B cell (primary cell): ENCODE measurements around the gene FOXO3. TPM values are rescaled to one million over a fixed set of nuclear protein-coding genes. Genes with fewer than 3 reads are reported as not detected.
"Not testable (repeated sequence)": the region's sequence is repeated elsewhere in the genome, so short reads cannot be mapped to it uniquely, and the experiment has no call there.

Experiments used
- ATAC-seq: fragments of 200-7000 bp; cut with Tn5 transposase; one replicate; pipeline ENCODE4 v1.10.0; 2021; ENCODE audit warnings: low read depth, mild to moderate bottlenecking, moderate number of reproducible peaks, moderate library complexity
- CTCF ChIA-PET: fragments of 350-600 bp; sonication (Branson Sonifier 250); formaldehyde crosslinking; loops from one replicate; lab custom pipeline; 2021; ENCODE audit warnings: antibody characterized with exemption, inconsistent platforms; lab: Charles Lee
- POLR2A ChIA-PET: fragments of 350-600 bp; sonication (Branson Sonifier 250); formaldehyde crosslinking; loops from one replicate; lab custom pipeline; 2021; ENCODE audit warnings: antibody characterized with exemption; lab: Charles Lee
- DNase-seq: peaks from one replicate; pipeline ENCODE4 v3.0.0; 2013
- H2AFZ ChIP-seq: 2 replicates; pipeline ENCODE4 v1.6.1; 2012; ENCODE audit warnings: mild to moderate bottlenecking, low read depth, low read length; ENCODE audit not compliant: insufficient read depth, poor library complexity, severe bottlenecking
- H3K27ac ChIP-seq, 2 donors: 1 replicate in 1 of 2; 2 replicates in 1 of 2; pipeline ENCODE4 v1.5.1; 2012 to 2013; ENCODE audit warnings: low read length in 2 of 2, mild to moderate bottlenecking in 2 of 2, moderate library complexity in 1 of 2
- H3K27me3 ChIP-seq, 4 experiments: fragments of 200-600 bp in 1 of 4; sonication (generic) in 1 of 4; replicated peaks in 1 of 4; 1 replicate in 2 of 4; 2 replicates in 2 of 4; pipeline versions ENCODE4 v1.6.1 to v1.7.0; 2013 to 2016; ENCODE audit warnings: low read length in 3 of 4, mild to moderate bottlenecking in 2 of 4, mixed read lengths in 1 of 4, moderate library complexity in 1 of 4; ENCODE audit not compliant: insufficient read depth in 4 of 4, control insufficient read depth in 3 of 4; ENCODE audit errors: control extremely low read depth in 1 of 4
- H3K36me3 ChIP-seq, 2 experiments: replicated peaks in 1 of 2; 1 replicate in 1 of 2; 2 replicates in 1 of 2; pipeline versions ENCODE4 v1.6.1 to v1.7.1; 2013; ENCODE audit warnings: low read length in 1 of 2; ENCODE audit not compliant: insufficient read depth in 2 of 2, control insufficient read depth in 1 of 2; ENCODE audit errors: control extremely low read depth in 1 of 2, extremely low read depth in 1 of 2
- H3K4me1 ChIP-seq, 2 donors: fragments of 200-600 bp in 1 of 2; sonication (generic) in 1 of 2; 1 replicate in 1 of 2; 2 replicates in 1 of 2; pipeline versions ENCODE4 v1.5.1 to v1.6.1; 2013 to 2017; ENCODE audit warnings: low read length in 2 of 2; ENCODE audit not compliant: control insufficient read depth in 2 of 2, insufficient read depth in 2 of 2
- H3K4me2 ChIP-seq: replicated peaks from 2 replicates; pipeline ENCODE3; 2012; ENCODE audit warnings: mild to moderate bottlenecking, low read depth, low read length; ENCODE audit not compliant: poor library complexity, severe bottlenecking
- H3K4me3 ChIP-seq, 5 experiments: fragments of 200-600 bp in 1 of 5; sonication (generic) in 1 of 5; 1 replicate in 3 of 5; 2 replicates in 2 of 5; pipeline versions ENCODE4 v1.5.1 to v1.7.0; 2011 to 2016; ENCODE audit warnings: low read length in 4 of 5, mild to moderate bottlenecking in 4 of 5, low read depth in 2 of 5, control low read depth in 1 of 5, moderate library complexity in 1 of 5; ENCODE audit not compliant: insufficient read depth in 1 of 5; ENCODE audit errors: control extremely low read depth in 1 of 5, extremely low read depth in 1 of 5
- H3K79me2 ChIP-seq: fragments of 200-600 bp; sonication (generic); one replicate; pipeline ENCODE4 v1.6.0; 2016; ENCODE audit warnings: low read length; ENCODE audit not compliant: control insufficient read depth, insufficient read depth
- H3K9ac ChIP-seq: fragments of 200-600 bp; sonication (generic); 2 replicates; pipeline ENCODE4 v1.6.1; 2017; ENCODE audit warnings: mild to moderate bottlenecking, low read length, moderate library complexity
- H3K9me3 ChIP-seq, 3 donors: one replicate each; pipeline versions ENCODE4 v1.6.1 to v1.7.1; 2013; ENCODE audit warnings: low read length in 2 of 3; ENCODE audit not compliant: control insufficient read depth in 2 of 3, insufficient read depth in 1 of 3; ENCODE audit errors: control extremely low read depth in 1 of 3
- H4K20me1 ChIP-seq: 2 replicates; pipeline ENCODE4 v1.6.0; 2012; ENCODE audit warnings: mild to moderate bottlenecking, low read length; ENCODE audit not compliant: insufficient read depth, control insufficient read depth, poor library complexity, severe bottlenecking
- H3K27ac Mint-ChIP-seq: one replicate; pipeline ENCODE4 v1.8.0; 2021; ENCODE audit warnings: mixed read lengths
- H3K27me3 Mint-ChIP-seq: one replicate; pipeline ENCODE4 v1.8.0; 2021; ENCODE audit warnings: mixed read lengths
- H3K4me1 Mint-ChIP-seq: one replicate; pipeline ENCODE4 v1.8.0; 2021; ENCODE audit warnings: mixed read lengths
- H3K4me3 Mint-ChIP-seq: one replicate; pipeline ENCODE4 v1.8.0; 2021; ENCODE audit warnings: mixed read lengths
- H3K9me3 Mint-ChIP-seq: one replicate; pipeline ENCODE4 v1.8.0; 2022; ENCODE audit warnings: mixed read lengths; ENCODE audit not compliant: insufficient read depth
- CTCF ChIP-seq: fragments of 200-600 bp; IDR thresholded peaks from one replicate; pipeline ENCODE4 v1.8.0; 2022; ENCODE audit warnings: antibody characterized with exemption, mild to moderate bottlenecking
- EZH2 ChIP-seq: IDR thresholded peaks from 2 replicates; pipeline ENCODE4 v1.6.1; 2012; ENCODE audit warnings: borderline replicate concordance, low read depth, mild to moderate bottlenecking, moderate library complexity, low read length; ENCODE audit not compliant: insufficient read depth, poor library complexity, severe bottlenecking
- WGBS: methylation state at CpG from one replicate; pipeline ENCODE4 v1.1.5; 2013; ENCODE audit warnings: missing lambda C conversion rate; ENCODE audit not compliant: insufficient coverage; 5-methylcytosine and 5-hydroxymethylcytosine counted together
- intact Hi-C: fragments of 100-400 bp; cut with micrococcal nuclease; formaldehyde crosslinking; loops from one replicate; pipeline ENCODE4 v1.10.0; 2022
- polyA plus RNA-seq: library from polyadenylated mRNA; depleted of rRNA; stranded (reverse); fragments of >200 nt; gene quantifications from 2 replicates; pipeline ENCODE4 v1.2.3, GENCODE V29; 2012
- total RNA-seq, 2 donors: library from RNA; stranded (reverse); fragments of 120-200 nt in 1 of 2; gene quantifications; 1 replicate in 1 of 2; 2 replicates in 1 of 2; pipeline versions ENCODE4 v1.2.3 to v1.2.4, GENCODE V29; 2013 to 2022

Gene FOXO3
- total and polyA plus RNA-seq, 2 donors (not counting 1 experiment from before 2014, with no cell fraction given), result 6.0 to 16.9 TPM

GRCh38 chr6:108677357-108677756, 116.6 kb downstream of the FOXO3 start:
- H3K36me3 ChIP-seq, result peaks cover 2 to 12% of the 10 kb centered on the region in 2 experiments
- H3K9ac ChIP-seq, result no peak overlapping the region
- no peak overlapping the region for H3K27ac ChIP-seq
- H4K20me1 ChIP-seq, result no peaks in the 10 kb centered on the region
- H3K4me3 ChIP-seq, result no peak overlapping the region
- peaks cover 0 to 3% of the 10 kb centered on the region in 2 donors for H3K4me1 ChIP-seq
- DNase-seq (no peak), ATAC-seq (no peak)
- H2AFZ ChIP-seq, result no peak overlapping the region
- H3K79me2 ChIP-seq, result peaks cover 4% of the 10 kb centered on the region
- H3K4me2 ChIP-seq, result no peak overlapping the region
- H3K27me3 Mint-ChIP-seq, result no peaks in the 10 kb centered on the region
- WGBS, result 70% methylated on average over 2 of the region's 3 CpGs
- no peak overlapping the region for H3K4me3 Mint-ChIP-seq
- ChIA-PET CTCF (no interaction called here), POLR2A (no interaction called here)
- H3K9me3 Mint-ChIP-seq, result no peaks in the 10 kb centered on the region
- no peak for TF ChIP-seq EZH2
- no peak for TF ChIP-seq CTCF
- H3K4me1 Mint-ChIP-seq, result peaks cover 9% of the 10 kb centered on the region
- no peaks in the 10 kb centered on the region for H3K27me3 ChIP-seq
- H3K9me3 ChIP-seq, result no peaks in the 10 kb centered on the region
- intact Hi-C loops, result no loop called here
- H3K27ac Mint-ChIP-seq, result no peak overlapping the region

GRCh38 chr6:108677894-108678293, 117.2 kb downstream of the FOXO3 start:
- ChIA-PET POLR2A (interaction anchor here (0.7 kb wide), 1 partner anchor 81 kb away, joined by 4 read pairs; no protein-coding TSS in a partner anchor), CTCF (no interaction called here)
- DNase-seq (no peak), ATAC-seq (no peak)
- Histone ChIP-seq H3K27ac (no peak overlapping the region), H3K9me3 (no peaks in the 10 kb centered on the region), H3K4me2 (no peak overlapping the region), H3K27me3 (no peaks in the 10 kb centered on the region), H3K4me3 (no peak overlapping the region), H3K4me1 (peaks cover 0 to 3% of the 10 kb centered on the region in 2 donors), H4K20me1 (no peaks in the 10 kb centered on the region), H3K36me3 (peaks cover 2 to 14% of the 10 kb centered on the region in 2 experiments), H3K79me2 (no peaks in the 10 kb centered on the region), H2AFZ (no peak overlapping the region), H3K9ac (no peak overlapping the region)
- no CpG with 5 or more reads among the region's 1 CpG for WGBS
- Mint-ChIP-seq H3K4me1 (peaks cover 6% of the 10 kb centered on the region), H3K9me3 (no peaks in the 10 kb centered on the region), H3K27ac (no peak overlapping the region), H3K4me3 (no peak overlapping the region), H3K27me3 (no peaks in the 10 kb centered on the region)
- intact Hi-C loops, result no loop called here
- TF ChIP-seq EZH2, result no peak
- no peak for TF ChIP-seq CTCF

- H3K9me3 Mint-ChIP-seq, H3K27me3 ChIP-seq, H3K9me3 ChIP-seq, H3K4me3 Mint-ChIP-seq, H3K9ac ChIP-seq, H3K4me1 ChIP-seq, H4K20me1 ChIP-seq, ATAC-seq, H3K27ac ChIP-seq, H3K4me3 ChIP-seq, H3K79me2 ChIP-seq, H3K4me1 Mint-ChIP-seq, H3K4me2 ChIP-seq, H2AFZ ChIP-seq, H3K27ac Mint-ChIP-seq, H3K27me3 Mint-ChIP-seq, CTCF ChIA-PET, intact Hi-C loops, POLR2A ChIA-PET, DNase-seq: not testable (repeated sequence)
- 97% methylated on average over 7 of the region's 9 CpGs for WGBS
- H3K36me3 ChIP-seq, result peaks cover 2 to 14% of the 10 kb centered on the region in 2 experiments
Measured at GRCh38 chr6:108680314-108680713, 119.6 kb downstream of the FOXO3 start.
